GM21367 (cell line): Measurements from ENCODE around the gene PITPNB.

Source experiments
- ATAC-seq: cut with Tn5 transposase; IDR thresholded peaks from one replicate; pipeline ENCODE4 v1.9.1; 2021; ENCODE audit not compliant: unreplicated experiment

Gene PITPNB

DNA sequence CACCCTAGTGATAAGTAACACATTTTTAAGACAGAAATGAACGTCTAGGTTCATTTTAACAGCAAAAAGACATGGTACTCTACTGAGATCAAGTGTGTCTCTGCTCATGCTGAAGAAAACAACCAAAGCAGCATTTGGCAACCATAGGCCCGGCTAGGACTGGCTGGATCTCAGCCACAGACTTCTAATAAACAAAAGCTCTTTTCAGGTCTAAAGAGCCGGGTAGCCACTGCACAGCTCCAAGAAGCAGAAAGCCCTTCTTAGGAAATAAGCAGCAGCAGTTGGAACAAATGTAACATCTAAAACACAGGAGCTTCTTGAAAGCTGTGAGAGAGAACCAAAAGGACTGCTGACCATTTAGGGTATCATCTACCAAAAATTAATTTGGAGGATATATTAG lies 37.6 kb downstream of the PITPNB start:
- no peak for ATAC-seq

DNA sequence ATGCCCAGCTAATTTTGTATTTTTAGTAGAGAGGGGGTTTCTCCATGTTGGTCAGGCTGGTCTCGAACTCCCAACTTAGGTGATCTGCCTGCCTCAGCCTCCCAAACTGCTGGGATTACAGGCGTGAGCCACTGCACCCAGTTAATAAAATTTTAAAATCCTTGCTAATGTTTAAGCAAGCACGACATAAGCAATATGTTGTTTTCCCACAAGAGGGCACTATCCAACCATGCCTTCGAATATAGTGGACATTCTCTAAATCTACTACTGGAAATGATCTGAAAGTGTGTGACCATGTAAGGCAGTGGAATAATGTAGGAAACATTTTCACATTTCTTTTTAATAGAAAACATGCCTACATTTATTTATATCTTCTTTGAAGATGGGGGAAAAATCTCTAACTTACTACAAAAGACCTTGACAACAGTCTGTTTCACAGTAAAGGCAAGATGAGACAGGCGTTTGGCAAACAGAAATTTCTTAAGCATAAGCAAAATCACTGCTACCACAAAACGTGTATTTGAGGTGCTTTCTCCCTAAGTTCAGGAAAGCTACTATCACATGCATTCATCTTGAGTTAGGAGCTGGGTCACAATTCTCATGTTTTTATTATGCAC lies 38.2 kb downstream of the PITPNB start:
- no peak for ATAC-seq

DNA sequence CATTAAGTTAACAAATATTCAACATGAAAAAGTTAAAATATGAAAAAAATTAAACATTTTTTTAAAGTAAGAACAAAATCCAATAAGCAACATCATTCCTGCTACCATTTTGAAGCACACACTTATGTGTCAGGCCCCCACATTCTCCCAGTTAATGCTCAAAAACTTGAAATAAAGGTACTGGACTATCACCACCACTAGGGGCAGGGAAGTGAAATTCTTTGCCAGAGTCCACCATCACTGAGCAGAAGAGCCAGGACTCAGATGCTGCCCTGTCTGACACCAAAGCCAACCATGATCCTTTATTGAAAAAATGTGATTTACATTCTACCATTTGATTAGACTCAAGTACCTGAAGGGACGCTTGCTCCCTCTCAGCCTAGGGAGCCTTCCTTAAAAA lies 39.1 kb downstream of the PITPNB start:
- no peak for ATAC-seq

GRCh38 chr22:27878541-27878940 lies 40.5 kb downstream of the PITPNB start:
- no peak for ATAC-seq

- ATAC-seq, result no peak
These were observed 41.6 kb downstream of the PITPNB start for GRCh38 chr22:27877501-27877900.

DNA sequence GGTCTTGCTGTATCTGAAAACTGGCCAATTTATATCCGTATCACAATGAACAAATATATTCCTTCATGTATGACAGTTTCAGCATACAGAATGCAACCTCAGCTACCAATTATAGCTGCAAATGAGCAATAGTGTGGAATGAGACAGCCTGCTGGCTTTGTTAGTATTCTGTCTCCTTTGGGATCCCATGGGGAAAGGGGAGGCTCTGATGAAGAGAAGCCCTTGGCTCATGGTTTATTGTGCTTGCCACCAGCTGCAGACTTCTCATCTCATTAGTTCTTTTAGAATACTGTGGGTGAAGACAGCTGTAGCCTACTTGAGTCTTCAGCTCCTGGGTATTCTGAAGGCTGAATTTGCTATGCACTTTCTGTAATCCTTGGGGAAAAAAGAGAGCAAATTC lies 42.4 kb downstream of the PITPNB start:
- no peak for ATAC-seq

DNA sequence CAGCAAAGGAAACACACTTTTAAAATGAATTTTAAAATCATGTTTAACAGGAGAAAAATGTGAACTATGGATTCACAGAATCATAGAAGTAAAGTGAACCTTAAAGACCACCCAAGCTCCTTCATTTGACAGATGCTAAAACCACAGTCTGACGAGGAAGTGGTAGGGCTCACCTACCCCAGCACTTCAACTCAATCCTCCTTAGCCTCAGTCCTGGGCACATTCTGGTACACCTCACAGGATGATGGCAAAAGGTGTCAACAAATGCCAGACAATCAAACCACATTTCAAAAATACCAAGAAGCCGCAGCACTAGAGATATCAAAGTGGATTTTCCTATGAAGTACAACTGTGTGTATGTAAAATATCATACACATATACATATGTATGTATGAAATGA lies 43.1 kb downstream of the PITPNB start:
- ATAC-seq, result no peak

- ATAC-seq, result no peak
These were observed 44.3 kb downstream of the PITPNB start for GRCh38 chr22:27874764-27875163.

DNA sequence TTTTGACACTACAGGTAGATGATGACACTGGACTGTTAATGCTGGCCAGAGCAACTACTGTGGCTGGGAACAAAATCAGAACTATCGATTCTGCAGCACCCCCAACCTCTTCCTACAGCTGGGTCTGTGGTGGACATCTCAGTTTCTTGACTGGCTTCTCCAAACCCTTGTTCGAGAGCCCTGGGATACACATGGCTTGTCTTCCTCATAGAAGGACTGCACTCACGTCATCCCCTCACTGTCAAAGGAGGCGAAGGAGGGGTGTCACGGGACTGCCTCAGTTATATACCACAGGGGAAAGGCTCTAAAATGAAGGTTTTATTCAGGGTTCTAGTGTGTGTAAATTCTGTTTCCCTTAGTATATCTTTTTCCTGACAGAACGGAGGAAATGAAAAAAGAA lies 44.9 kb downstream of the PITPNB start:
- no peak for ATAC-seq

DNA sequence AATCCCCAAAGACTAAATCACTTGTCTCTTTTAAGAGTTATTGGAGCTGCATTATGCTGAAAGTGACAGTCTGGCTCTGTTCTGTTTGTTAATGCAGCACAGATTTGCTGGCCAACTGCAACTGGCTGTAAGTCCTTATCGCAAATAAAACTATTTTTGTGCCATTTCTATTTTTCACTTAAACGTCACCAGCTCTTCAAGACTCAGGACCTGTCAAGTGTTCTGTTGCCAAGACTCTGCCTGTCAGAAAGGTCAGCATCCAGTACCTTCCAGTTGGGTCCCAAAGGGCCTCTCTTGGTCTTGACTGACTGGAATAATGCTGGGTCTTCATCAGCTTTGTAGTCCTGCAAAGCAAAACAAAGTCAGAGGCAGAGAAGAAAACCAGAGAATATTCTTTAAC lies 45.6 kb downstream of the PITPNB start:
- no peak for ATAC-seq

DNA sequence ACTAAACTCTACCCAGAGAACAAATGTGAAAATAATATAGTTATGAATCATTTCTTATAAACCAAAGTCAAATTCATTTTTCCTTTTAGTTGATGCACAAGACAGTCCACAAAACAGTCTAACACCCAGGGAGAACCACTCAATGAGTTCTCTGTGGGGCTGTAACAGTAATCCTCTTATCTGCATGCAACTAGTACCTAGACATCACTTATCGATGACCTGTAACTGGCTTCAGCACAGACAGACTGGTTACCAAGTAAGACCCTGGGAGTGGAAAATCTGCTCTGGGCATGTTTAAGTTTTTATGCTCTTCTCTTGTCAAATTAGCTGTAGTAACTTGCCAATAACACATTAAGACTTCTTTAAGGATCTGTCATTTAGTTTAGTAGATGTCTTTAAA lies 46.6 kb downstream of the PITPNB start:
- ATAC-seq, result no peak

DNA sequence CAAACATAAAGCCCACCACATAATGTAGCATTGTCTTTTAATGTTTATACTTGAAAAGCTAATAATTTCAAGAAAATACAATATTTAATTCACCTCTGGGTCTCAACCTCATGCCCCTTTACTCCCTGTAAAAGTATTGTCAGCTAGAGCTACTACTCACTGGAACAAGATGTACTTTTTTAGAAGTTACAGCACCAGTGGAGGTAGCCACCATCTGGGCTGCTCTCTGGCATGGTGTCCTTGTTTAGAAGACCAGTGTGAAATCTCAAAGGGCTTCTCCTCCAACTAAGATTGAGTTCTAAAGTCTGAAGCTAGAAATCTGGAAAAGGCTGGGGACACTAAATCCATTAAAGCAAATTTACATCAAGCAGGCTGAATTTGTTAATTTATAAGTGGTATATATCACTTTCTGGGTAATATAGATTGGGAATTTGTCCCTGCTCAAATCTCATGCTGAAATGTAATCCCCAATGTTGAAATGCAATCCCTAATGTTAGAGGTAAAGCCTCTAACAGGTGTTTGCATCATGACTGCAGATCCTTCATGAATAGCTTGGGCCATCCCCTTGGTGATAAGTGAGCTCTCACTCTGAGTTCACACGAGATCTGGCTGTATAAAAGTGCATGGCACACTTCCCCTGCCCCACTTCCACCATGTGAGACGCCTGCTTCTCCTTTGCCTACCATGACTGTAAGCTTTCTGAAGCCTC lies 47.6 kb downstream of the PITPNB start:
- no peak for ATAC-seq

GRCh38 chr22:27870234-27871191 lies 48.5 kb downstream of the PITPNB start:
- ATAC-seq, result no peak

GRCh38 chr22:27868732-27869282 lies 50.2 kb downstream of the PITPNB start:
- no peak for ATAC-seq

- ATAC-seq, result no peak
These were observed 50.9 kb downstream of the PITPNB start for GRCh38 chr22:27867953-27868731.

DNA sequence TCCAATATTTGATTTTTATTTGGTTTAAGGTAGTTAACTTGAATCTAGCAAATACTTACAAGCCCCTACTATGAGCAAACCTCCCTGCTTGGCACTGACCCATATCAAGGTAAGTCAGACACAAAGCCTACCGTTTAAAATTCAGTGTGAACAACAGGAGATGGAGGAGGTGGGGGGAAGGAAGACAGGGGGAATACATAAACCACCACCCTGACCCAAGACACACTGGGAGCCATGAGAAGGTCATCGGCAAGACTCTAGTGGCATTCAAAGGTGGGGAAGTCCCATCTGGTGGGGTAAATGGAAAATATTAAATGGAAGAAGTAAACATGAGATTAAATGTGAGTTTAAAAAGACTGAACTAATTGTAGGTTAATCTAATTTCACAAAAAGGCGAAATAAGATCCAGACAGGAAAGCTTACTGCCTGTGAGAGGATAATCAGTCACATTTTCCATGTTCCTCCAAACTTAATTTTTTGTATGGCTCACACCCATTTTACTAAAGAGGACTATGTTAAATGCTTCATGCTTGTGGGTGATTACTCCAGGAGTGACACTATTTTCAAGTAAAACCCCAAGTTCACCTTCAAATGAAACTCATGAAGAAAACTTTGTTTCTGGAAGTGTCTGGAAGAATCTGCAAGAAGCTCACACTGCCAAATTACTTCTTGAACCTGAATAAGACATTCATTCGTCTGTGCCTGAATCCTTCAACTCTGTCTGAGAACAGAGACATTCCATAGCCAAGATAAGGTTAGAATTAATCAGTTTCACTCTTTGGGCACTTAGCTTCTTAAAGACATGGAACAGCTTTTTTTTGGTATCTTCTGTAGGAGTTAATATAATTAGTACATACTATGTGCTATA lies 51.7 kb downstream of the PITPNB start:
- ATAC-seq, result no peak

DNA sequence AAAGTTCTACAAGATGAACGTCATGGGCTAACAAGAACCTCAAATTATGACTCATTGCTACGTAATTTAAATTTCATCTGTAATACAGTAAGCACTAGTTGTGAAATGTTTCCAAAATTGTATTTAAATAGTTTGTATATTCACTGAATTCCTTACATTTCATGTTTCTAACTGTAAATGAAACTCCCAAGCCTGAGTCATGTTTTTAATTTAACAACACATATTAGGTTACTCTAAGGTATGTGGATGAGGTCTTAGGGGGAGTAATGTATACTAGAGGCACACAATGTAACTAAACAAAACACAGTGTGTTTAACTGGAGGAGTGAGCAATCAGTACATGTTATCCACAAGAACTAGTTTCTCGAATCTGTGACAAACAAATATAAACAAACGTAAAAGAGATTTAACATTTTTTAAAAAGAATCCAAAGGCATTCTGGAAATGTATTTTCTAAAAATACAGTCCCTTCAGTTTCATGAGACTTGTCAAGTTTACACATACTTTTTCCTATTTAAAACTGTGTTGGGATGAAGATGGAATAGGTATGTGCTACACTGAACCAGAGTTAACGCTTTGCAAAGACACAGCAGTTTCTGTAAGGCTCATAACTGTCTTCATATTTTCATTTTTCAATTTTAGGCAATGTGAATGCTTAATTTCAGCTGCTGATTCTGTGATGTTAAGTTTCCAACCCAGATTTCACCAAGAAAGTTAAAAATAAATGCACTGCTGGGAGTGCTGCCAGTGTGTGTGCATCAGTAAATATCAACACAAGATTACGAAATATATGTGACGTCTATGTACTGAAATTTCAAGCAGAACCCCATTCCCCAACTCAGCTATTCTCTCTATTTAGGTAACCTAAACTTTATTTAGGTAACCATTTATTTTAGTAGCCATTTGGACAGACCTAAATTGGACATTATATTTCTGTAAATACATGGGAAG lies 52.6 kb downstream of the PITPNB start:
- no peak for ATAC-seq

DNA sequence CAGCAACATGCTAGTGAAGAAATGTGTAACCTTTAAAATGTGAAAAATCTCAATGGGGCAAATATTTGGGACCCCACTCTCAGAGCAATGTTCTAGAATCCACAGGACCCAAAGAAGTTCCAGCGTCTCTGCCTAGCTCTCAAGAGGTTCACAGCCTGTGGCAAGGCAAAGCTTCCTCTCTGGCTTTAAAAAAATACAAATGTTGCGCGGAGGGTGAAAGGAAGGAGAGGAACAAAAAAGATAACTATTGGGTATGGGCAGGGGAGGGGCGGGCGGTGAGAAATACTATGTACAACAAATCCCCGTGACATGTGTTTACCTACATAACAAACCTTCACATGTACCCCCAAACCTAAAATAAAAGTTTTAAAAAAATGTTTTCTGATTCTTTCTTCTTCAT lies 53.6 kb downstream of the PITPNB start:
- ATAC-seq, result no peak

DNA sequence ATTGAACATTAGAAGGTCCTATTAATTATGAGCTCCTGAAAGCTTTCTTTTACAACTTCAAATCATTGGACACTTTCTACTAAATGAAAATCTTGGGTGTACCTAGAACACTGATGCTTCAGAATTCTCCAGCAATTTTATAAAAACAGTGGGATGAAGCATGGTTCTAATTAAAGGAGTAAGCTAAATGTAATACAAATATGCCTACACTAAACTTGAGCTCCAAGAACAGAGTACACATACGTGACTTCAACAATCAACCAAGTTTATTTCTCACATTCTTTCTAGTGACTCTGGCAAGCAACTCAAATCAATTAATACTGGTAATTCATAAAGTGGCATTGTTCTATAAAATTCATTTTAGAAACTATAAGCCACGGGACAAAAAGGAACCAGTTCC lies 55.5 kb downstream of the PITPNB start:
- no peak for ATAC-seq
